ENCODE results near the gene TMEM150B. TPM values are rescaled to one million over a fixed set of nuclear protein-coding genes. Genes with fewer than 3 reads are reported as not detected.

TMEM150B gene
- total RNA-seq, 1 donor from 2014 or later: not detected

- Histone ChIP-seq H4K20me1 (ENCODE audit: low read depth) (peaks cover 3% of the 10 kb centered on the region), H3F3A (ENCODE audit: low read depth) (peaks cover 26% of the 10 kb centered on the region), H3K4me2 (no peak overlapping the region), H3K9me3 (ENCODE audit: low read depth) (no peaks in the 10 kb centered on the region), H3K4me3 (no peak overlapping the region), H3K79me2 (ENCODE audit: low read depth) (peaks cover 11% of the 10 kb centered on the region), H3K36me3 (no peaks in the 10 kb centered on the region), H3K27me3 (no peaks in the 10 kb centered on the region), H2AFZ (replicated peaks) (no peak overlapping the region), H3K27ac (no peak overlapping the region), H3K9ac (no peak overlapping the region), H3K4me1 (peaks cover 4% of the 10 kb centered on the region)
- Mint-ChIP-seq H3K9me3 (peaks cover 2% of the 10 kb centered on the region), H3K4me3 (peak overlapping the region; percentile 63), H3K4me1 (peaks cover 29% of the 10 kb centered on the region), H3K27me3 (ENCODE audit: insufficient read depth, low read depth) (peaks cover 4% of the 10 kb centered on the region), H3K27ac (no peak overlapping the region), H3K36me3 (peaks cover 18% of the 10 kb centered on the region)
- DNase-seq (ENCODE audit: low spot score): no peak
- no peak for TF ChIP-seq CTCF (IDR thresholded peaks at IDR 0.05)
- TF ChIP-seq EZH2 (IDR thresholded peaks at IDR 0.05): no peak
- no peak for TF ChIP-seq EZH2phosphoT487 (IDR thresholded peaks at IDR 0.05)
Measured at GRCh38 chr19:55276720-55277430, 48.3 kb downstream of the TMEM150B start.

DNA sequence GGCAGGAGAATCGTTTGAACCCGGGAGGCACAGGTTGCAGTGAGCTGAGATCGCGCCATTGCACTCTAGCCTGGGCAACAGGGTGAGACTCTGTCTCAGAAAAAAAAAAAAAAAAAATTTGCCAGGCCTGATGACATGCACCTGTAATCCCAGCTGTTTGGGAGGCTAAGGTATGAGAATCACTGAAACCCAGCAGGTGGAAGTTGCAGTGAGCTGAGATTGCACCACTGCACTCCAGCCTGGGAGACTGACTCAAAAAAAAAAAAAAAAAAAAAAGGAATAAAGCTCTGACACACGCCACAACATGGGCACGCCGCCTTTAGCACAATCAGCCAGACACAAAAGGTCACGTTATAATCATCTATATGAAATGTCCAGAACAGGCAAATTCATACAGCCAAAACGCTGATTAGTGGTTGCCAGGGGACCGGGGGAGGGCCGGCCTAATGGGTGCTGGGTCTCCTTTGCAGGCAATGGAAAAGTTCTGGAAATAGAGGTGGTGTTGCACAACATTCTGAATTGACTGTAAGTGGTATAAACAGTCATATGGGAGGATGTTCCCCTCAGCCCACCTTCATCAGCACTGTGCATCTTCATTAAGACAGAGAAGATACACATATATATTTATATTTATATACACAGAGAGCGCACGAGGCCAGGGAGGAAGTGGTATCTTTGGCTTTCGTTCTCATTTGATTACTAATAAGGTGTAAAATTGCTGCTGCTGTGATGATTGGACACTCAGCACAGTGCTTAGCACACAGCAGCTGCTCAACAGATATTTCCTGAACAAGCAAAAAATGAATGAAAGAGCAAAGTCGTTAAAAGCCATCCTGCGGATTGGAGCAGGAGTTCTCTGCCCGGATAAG is 49.1 kb downstream of the TMEM150B start:
- peaks cover 2% of the 10 kb centered on the region for H3K9me3 Mint-ChIP-seq
- H3K36me3 ChIP-seq: no peaks in the 10 kb centered on the region
- no peak for TF ChIP-seq EZH2phosphoT487 (IDR thresholded peaks at IDR 0.05)
- no peak for TF ChIP-seq CTCF (IDR thresholded peaks at IDR 0.05)
- TF ChIP-seq EZH2 (IDR thresholded peaks at IDR 0.05): no peak

GRCh38 chr19:55273978-55274707 is 51.0 kb downstream of the TMEM150B start:
- no peak overlapping the region for H3K4me3 ChIP-seq
- no peaks in the 10 kb centered on the region for H3K27me3 ChIP-seq
- H3K9me3 ChIP-seq (ENCODE audit: low read depth): no peaks in the 10 kb centered on the region
- TF ChIP-seq EZH2phosphoT487 (IDR thresholded peaks at IDR 0.05) (no peak), CTCF (IDR thresholded peaks at IDR 0.05) (no peak), EZH2 (IDR thresholded peaks at IDR 0.05) (no peak)
- H3K4me3 Mint-ChIP-seq: no peak overlapping the region
- H3K36me3 ChIP-seq: no peaks in the 10 kb centered on the region
- H3K9ac ChIP-seq: no peak overlapping the region
- peaks cover 34% of the 10 kb centered on the region for H3K36me3 Mint-ChIP-seq
- H3K27me3 Mint-ChIP-seq (ENCODE audit: insufficient read depth, low read depth): peaks cover 4% of the 10 kb centered on the region
- H3K4me1 ChIP-seq: peaks cover 4% of the 10 kb centered on the region
- H3K27ac Mint-ChIP-seq: no peak overlapping the region
- no peak for DNase-seq (ENCODE audit: low spot score)
- H3K4me1 Mint-ChIP-seq: peaks cover 11% of the 10 kb centered on the region
- no peak overlapping the region for H3K4me2 ChIP-seq
- H3F3A ChIP-seq (ENCODE audit: low read depth): peaks cover 4% of the 10 kb centered on the region
- H3K9me3 Mint-ChIP-seq: peaks cover 2% of the 10 kb centered on the region
- H2AFZ ChIP-seq (replicated peaks): no peak overlapping the region
- H3K79me2 ChIP-seq (ENCODE audit: low read depth): peaks cover 9% of the 10 kb centered on the region
- H3K27ac ChIP-seq: no peak overlapping the region
- H4K20me1 ChIP-seq (ENCODE audit: low read depth): peaks cover 2% of the 10 kb centered on the region

More for the DNA sequence above, 49.1 kb downstream of the TMEM150B start:
- no peak for DNase-seq (ENCODE audit: low spot score)
- no peak overlapping the region for H3K27ac Mint-ChIP-seq
- Histone ChIP-seq H3K27ac (no peak overlapping the region), H3F3A (ENCODE audit: low read depth) (peaks cover 20% of the 10 kb centered on the region), H3K4me1 (peaks cover 4% of the 10 kb centered on the region), H3K4me2 (no peak overlapping the region), H2AFZ (replicated peaks) (no peak overlapping the region), H4K20me1 (ENCODE audit: low read depth) (peaks cover 3% of the 10 kb centered on the region), H3K4me3 (no peak overlapping the region), H3K79me2 (ENCODE audit: low read depth) (peaks cover 11% of the 10 kb centered on the region), H3K27me3 (no peaks in the 10 kb centered on the region), H3K9me3 (ENCODE audit: low read depth) (no peaks in the 10 kb centered on the region), H3K9ac (no peak overlapping the region)
- peaks cover 25% of the 10 kb centered on the region for H3K4me1 Mint-ChIP-seq
- peak overlapping the region; percentile 41 for H3K4me3 Mint-ChIP-seq
- H3K36me3 Mint-ChIP-seq: peaks cover 21% of the 10 kb centered on the region
- H3K27me3 Mint-ChIP-seq (ENCODE audit: insufficient read depth, low read depth): peaks cover 4% of the 10 kb centered on the region
